Measurements from ENCODE around the gene THSD1. TPM values are rescaled to one million over a fixed set of nuclear protein-coding genes. Genes with fewer than 3 reads are reported as not detected.

THSD1 gene
- total RNA-seq, 1 donor from 2014 or later = 14.4 TPM

DNA sequence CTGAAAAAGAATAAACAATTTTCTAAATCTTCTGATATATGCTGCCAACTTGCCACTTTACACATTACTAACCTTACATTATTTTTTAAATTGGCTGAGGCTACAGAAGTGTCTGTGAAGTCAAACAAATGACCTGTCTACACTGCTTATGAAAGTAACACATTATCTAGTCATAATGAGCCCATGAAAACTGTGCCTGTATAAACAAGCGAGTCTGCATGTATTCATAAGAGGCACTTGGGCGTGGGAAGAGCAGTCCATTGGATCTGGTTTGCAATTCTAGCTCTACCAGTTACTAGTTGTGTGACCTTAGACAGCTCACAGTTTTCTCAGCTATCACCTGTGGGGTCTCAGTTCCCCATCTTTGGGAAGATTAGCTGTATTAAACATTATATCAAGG lies 41.4 kb upstream of the THSD1 start:
- H3K4me3 ChIP-seq (ENCODE audit: insufficient read depth, low read depth, low read length) = no peak overlapping the region
- H3K79me2 ChIP-seq (ENCODE audit: insufficient read depth, low read length) = peaks cover 71% of the 10 kb centered on the region
- peak overlapping the region; percentile 84 for H3K4me2 ChIP-seq (ENCODE audit: low read length)
- no peaks in the 10 kb centered on the region for H3K27me3 Mint-ChIP-seq (ENCODE audit: low read depth, unreplicated experiment)
- H3K27me3 ChIP-seq (ENCODE audit: insufficient read depth, low read length) = no peaks in the 10 kb centered on the region
- peaks cover 19% of the 10 kb centered on the region for H3K4me1 ChIP-seq (ENCODE audit: insufficient read depth, low read length)
- H3K9me3 Mint-ChIP-seq (ENCODE audit: unreplicated experiment) = no peaks in the 10 kb centered on the region
- H3K4me3 Mint-ChIP-seq (ENCODE audit: unreplicated experiment) = no peak overlapping the region
- no peak overlapping the region for H3K27ac ChIP-seq (ENCODE audit: low read depth, low read length)
- no peak for DNase-seq (ENCODE audit: low read depth)
- TF ChIP-seq EZH2 (IDR thresholded peaks at IDR 0.05; ENCODE audit: insufficient read depth, low read length) = no peak
- TF ChIP-seq, protein P1, sequence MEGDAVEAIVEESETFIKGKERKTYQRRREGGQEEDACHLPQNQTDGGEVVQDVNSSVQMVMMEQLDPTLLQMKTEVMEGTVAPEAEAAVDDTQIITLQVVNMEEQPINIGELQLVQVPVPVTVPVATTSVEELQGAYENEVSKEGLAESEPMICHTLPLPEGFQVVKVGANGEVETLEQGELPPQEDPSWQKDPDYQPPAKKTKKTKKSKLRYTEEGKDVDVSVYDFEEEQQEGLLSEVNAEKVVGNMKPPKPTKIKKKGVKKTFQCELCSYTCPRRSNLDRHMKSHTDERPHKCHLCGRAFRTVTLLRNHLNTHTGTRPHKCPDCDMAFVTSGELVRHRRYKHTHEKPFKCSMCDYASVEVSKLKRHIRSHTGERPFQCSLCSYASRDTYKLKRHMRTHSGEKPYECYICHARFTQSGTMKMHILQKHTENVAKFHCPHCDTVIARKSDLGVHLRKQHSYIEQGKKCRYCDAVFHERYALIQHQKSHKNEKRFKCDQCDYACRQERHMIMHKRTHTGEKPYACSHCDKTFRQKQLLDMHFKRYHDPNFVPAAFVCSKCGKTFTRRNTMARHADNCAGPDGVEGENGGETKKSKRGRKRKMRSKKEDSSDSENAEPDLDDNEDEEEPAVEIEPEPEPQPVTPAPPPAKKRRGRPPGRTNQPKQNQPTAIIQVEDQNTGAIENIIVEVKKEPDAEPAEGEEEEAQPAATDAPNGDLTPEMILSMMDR (IDR thresholded peaks at IDR 0.05; ENCODE audit: insufficient read depth, low read depth, low read length) = no peak
- peaks cover 22% of the 10 kb centered on the region for H4K20me1 ChIP-seq (ENCODE audit: insufficient read depth, low read length)
- H3K36me3 Mint-ChIP-seq (ENCODE audit: low read depth, unreplicated experiment) = peaks cover 1% of the 10 kb centered on the region
- no peak overlapping the region for H3K27ac Mint-ChIP-seq (ENCODE audit: unreplicated experiment)
- H2AFZ ChIP-seq (ENCODE audit: low read depth, low read length) = no peak overlapping the region
- H3K36me3 ChIP-seq (ENCODE audit: insufficient read depth, low read length) = peaks cover 5% of the 10 kb centered on the region
- H3K9me3 ChIP-seq (ENCODE audit: insufficient read depth, low read depth, low read length) = no peaks in the 10 kb centered on the region
- H3K4me1 Mint-ChIP-seq (ENCODE audit: low read depth, unreplicated experiment) = peaks cover 12% of the 10 kb centered on the region
- FAIRE-seq = no peak
- H3K9ac ChIP-seq (ENCODE audit: low read length) = no peak overlapping the region

DNA sequence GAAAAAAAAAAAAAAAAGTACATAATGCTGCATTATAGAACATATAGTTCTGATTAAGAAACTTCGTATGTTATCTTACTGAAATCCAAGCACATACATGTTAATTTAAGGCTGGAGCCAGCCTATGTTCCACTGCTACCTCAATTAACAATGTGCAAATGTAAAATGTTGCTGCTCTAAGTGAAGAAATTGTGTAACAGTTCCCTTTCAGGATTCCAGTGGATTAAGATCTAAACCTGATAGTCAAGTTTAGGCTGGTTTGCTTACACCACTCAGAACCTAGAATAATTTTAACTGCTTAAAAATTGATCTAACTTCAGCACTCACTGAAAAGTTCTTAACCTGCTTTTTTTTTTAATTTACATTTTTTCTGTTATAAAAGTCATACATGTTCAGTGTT lies 40.3 kb upstream of the THSD1 start:
- no peak overlapping the region for H3K9ac ChIP-seq (ENCODE audit: low read length)
- H3K36me3 ChIP-seq (ENCODE audit: insufficient read depth, low read length) = peaks cover 10% of the 10 kb centered on the region
- no peaks in the 10 kb centered on the region for H3K9me3 ChIP-seq (ENCODE audit: insufficient read depth, low read depth, low read length)
- peaks cover 19% of the 10 kb centered on the region for H3K4me1 ChIP-seq (ENCODE audit: insufficient read depth, low read length)
- Mint-ChIP-seq H3K27ac (ENCODE audit: unreplicated experiment) (no peak overlapping the region), H3K27me3 (ENCODE audit: low read depth, unreplicated experiment) (no peaks in the 10 kb centered on the region), H3K36me3 (ENCODE audit: low read depth, unreplicated experiment) (peaks cover 1% of the 10 kb centered on the region), H3K4me3 (ENCODE audit: unreplicated experiment) (no peak overlapping the region), H3K9me3 (ENCODE audit: unreplicated experiment) (no peaks in the 10 kb centered on the region), H3K4me1 (ENCODE audit: low read depth, unreplicated experiment) (peaks cover 12% of the 10 kb centered on the region)
- DNase-seq (ENCODE audit: low read depth) = no peak
- TF ChIP-seq, protein P1 (IDR thresholded peaks at IDR 0.05; ENCODE audit: insufficient read depth, low read depth, low read length) = no peak
- TF ChIP-seq EZH2 (IDR thresholded peaks at IDR 0.05; ENCODE audit: insufficient read depth, low read length) = no peak
- peaks cover 80% of the 10 kb centered on the region for H3K79me2 ChIP-seq (ENCODE audit: insufficient read depth, low read length)
- no peak for FAIRE-seq
- H3K27ac ChIP-seq (ENCODE audit: low read depth, low read length) = no peak overlapping the region
- H3K4me2 ChIP-seq (ENCODE audit: low read length) = no peak overlapping the region
- H3K27me3 ChIP-seq (ENCODE audit: insufficient read depth, low read length) = no peaks in the 10 kb centered on the region
- H2AFZ ChIP-seq (ENCODE audit: low read depth, low read length) = no peak overlapping the region
- no peak overlapping the region for H3K4me3 ChIP-seq (ENCODE audit: insufficient read depth, low read depth, low read length)
- peaks cover 22% of the 10 kb centered on the region for H4K20me1 ChIP-seq (ENCODE audit: insufficient read depth, low read length)

DNA sequence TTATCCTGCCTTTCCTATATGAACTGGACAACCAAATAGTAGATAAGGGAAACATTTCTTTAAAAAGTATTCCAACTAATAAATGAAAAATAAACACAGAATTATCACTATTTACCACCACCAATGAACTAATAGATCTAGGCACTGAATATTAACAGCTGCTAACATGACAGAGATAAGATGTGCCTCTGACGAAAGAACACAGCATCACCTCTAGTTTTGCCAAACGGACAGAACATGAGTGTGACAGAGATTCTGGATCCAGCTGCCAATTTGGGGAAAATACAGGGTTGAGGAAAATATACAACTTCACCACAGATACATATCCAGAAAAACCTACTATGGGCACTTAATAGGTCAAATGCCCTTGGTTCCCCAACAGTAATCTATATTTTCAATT lies 26.5 kb upstream of the THSD1 start:
- TF ChIP-seq, protein P1 (IDR thresholded peaks at IDR 0.05; ENCODE audit: insufficient read depth, low read depth, low read length) = no peak
- no peak for TF ChIP-seq EZH2 (IDR thresholded peaks at IDR 0.05; ENCODE audit: insufficient read depth, low read length)
- peaks cover 29% of the 10 kb centered on the region for H3K36me3 ChIP-seq (ENCODE audit: insufficient read depth, low read length)
- DNase-seq (ENCODE audit: low read depth) (no peak), FAIRE-seq (no peak)
- no peak overlapping the region for H3K4me3 Mint-ChIP-seq (ENCODE audit: unreplicated experiment)
- H3K27ac Mint-ChIP-seq (ENCODE audit: unreplicated experiment) = no peak overlapping the region
- H3K4me1 ChIP-seq (ENCODE audit: insufficient read depth, low read length) = peaks cover 26% of the 10 kb centered on the region
- H3K27me3 Mint-ChIP-seq (ENCODE audit: low read depth, unreplicated experiment) = no peaks in the 10 kb centered on the region
- no peak overlapping the region for H3K27ac ChIP-seq (ENCODE audit: low read depth, low read length)
- H3K9me3 ChIP-seq (ENCODE audit: insufficient read depth, low read depth, low read length) = no peaks in the 10 kb centered on the region
- H3K4me2 ChIP-seq (ENCODE audit: low read length) = no peak overlapping the region
- no peak overlapping the region for H3K4me3 ChIP-seq (ENCODE audit: insufficient read depth, low read depth, low read length)
- H3K9ac ChIP-seq (ENCODE audit: low read length) = no peak overlapping the region
- peaks cover 18% of the 10 kb centered on the region for H3K36me3 Mint-ChIP-seq (ENCODE audit: low read depth, unreplicated experiment)
- peaks cover 11% of the 10 kb centered on the region for H3K4me1 Mint-ChIP-seq (ENCODE audit: low read depth, unreplicated experiment)
- no peaks in the 10 kb centered on the region for H3K27me3 ChIP-seq (ENCODE audit: insufficient read depth, low read length)
- H2AFZ ChIP-seq (ENCODE audit: low read depth, low read length) = no peak overlapping the region
- H3K9me3 Mint-ChIP-seq (ENCODE audit: unreplicated experiment) = no peaks in the 10 kb centered on the region
- no peaks in the 10 kb centered on the region for H4K20me1 ChIP-seq (ENCODE audit: insufficient read depth, low read length)
- H3K79me2 ChIP-seq (ENCODE audit: insufficient read depth, low read length) = peaks cover 12% of the 10 kb centered on the region

Data from astrocyte (in vitro differentiated cells and primary cell).